Left forelimb (tissue), 1 donor: ENCODE results near the gene HBEGF.

Source experiments
- DNase-seq: peaks from one replicate; pipeline ENCODE4 v3.0.0-alpha.2; 2018; ENCODE audit warnings: low spot score

HBEGF gene

GRCh38 chr5:140336388-140336787, 10.0 kb downstream of the HBEGF start:
- DNase-seq = no peak

GRCh38 chr5:140331638-140332037, 14.8 kb downstream of the HBEGF start:
- DNase-seq = no peak

- no peak for DNase-seq
Measured at GRCh38 chr5:140329739-140330481, 16.5 kb downstream of the HBEGF start.

- DNase-seq = no peak
Measured at GRCh38 chr5:140328036-140328764, 18.2 kb downstream of the HBEGF start.

- DNase-seq = no peak
Measured at GRCh38 chr5:140327589-140327988, 18.8 kb downstream of the HBEGF start.

GRCh38 chr5:140325486-140325885, 20.9 kb downstream of the HBEGF start:
- no peak for DNase-seq

GRCh38 chr5:140324617-140325241, 21.7 kb downstream of the HBEGF start:
- DNase-seq = no peak

GRCh38 chr5:140324041-140324600, 22.3 kb downstream of the HBEGF start:
- DNase-seq = no peak

GRCh38 chr5:140322751-140323731, 23.4 kb downstream of the HBEGF start:
- DNase-seq = peak; percentile 71

GRCh38 chr5:140321796-140322195, 24.6 kb downstream of the HBEGF start:
- DNase-seq = no peak

GRCh38 chr5:140319833-140320232, 26.6 kb downstream of the HBEGF start:
- no peak for DNase-seq

GRCh38 chr5:140318792-140319191, 27.6 kb downstream of the HBEGF start:
- no peak for DNase-seq

GRCh38 chr5:140317859-140318258, 28.5 kb downstream of the HBEGF start:
- DNase-seq = no peak

GRCh38 chr5:140312791-140313189, 33.6 kb downstream of the HBEGF start:
- DNase-seq = no peak

- DNase-seq = no peak
Measured at GRCh38 chr5:140312067-140312790, 34.2 kb downstream of the HBEGF start.

GRCh38 chr5:140311011-140311467, 35.4 kb downstream of the HBEGF start:
- DNase-seq = no peak

GRCh38 chr5:140310434-140310833, 36.0 kb downstream of the HBEGF start:
- DNase-seq = no peak

GRCh38 chr5:140309706-140310249, 36.6 kb downstream of the HBEGF start:
- no peak for DNase-seq

GRCh38 chr5:140305471-140305870, 40.9 kb downstream of the HBEGF start:
- no peak for DNase-seq

- DNase-seq = no peak
Measured at GRCh38 chr5:140303966-140304365, 42.4 kb downstream of the HBEGF start.
